GM18951 (cell line): Measurements from ENCODE around the gene EIF6.
"Not testable (repeated sequence)": the region's sequence is repeated elsewhere in the genome, so short reads cannot be mapped to it uniquely, and the experiment has no call there.

ENCODE experiments used
- POLR2A ChIP-seq: IDR thresholded peaks from 4 replicates; pipeline ENCODE4 v1.6.1; 2011; ENCODE audit warnings: mild to moderate bottlenecking; ENCODE audit not compliant: insufficient read length, insufficient read depth; ENCODE audit errors: extremely low read depth
- in situ Hi-C: fragments of 300-500 bp; cut with MboI; formaldehyde crosslinking; loops from one replicate; pipeline ENCODE4 v1.12.0; 2022; ENCODE audit warnings: low sequenced_read_pairs, mixed read lengths, inconsistent platforms; ENCODE audit not compliant: unreplicated experiment

The EIF6 gene

GRCh38 chr20:35275741-35276251, 8.8 kb downstream of the EIF6 start:
- no peak for TF ChIP-seq POLR2A
- in situ Hi-C loops: no loop called here

- in situ Hi-C loops: no loop called here
- peak; percentile 18 for TF ChIP-seq POLR2A
Observed at GRCh38 chr20:35274172-35275092, 10.1 kb downstream of the EIF6 start.

GRCh38 chr20:35273449-35274171, 11.0 kb downstream of the EIF6 start:
- no peak for TF ChIP-seq POLR2A
- in situ Hi-C loops: no loop called here

- in situ Hi-C loops: no loop called here
- TF ChIP-seq POLR2A: no peak
Observed at GRCh38 chr20:35271904-35272303, 12.7 kb downstream of the EIF6 start.

GRCh38 chr20:35271073-35271882, 13.3 kb downstream of the EIF6 start:
- TF ChIP-seq POLR2A: no peak
- in situ Hi-C loops: no loop called here

GRCh38 chr20:35270021-35270902, 14.3 kb downstream of the EIF6 start:
- in situ Hi-C loops: no loop called here
- TF ChIP-seq POLR2A: no peak

GRCh38 chr20:35269055-35269781, 15.4 kb downstream of the EIF6 start:
- TF ChIP-seq POLR2A: no peak
- in situ Hi-C loops: no loop called here

- in situ Hi-C loops: no loop called here
- no peak for TF ChIP-seq POLR2A
Observed at GRCh38 chr20:35267092-35267491, 17.5 kb downstream of the EIF6 start.

GRCh38 chr20:35264755-35265154, 19.8 kb downstream of the EIF6 start:
- in situ Hi-C loops: no loop called here
- no peak for TF ChIP-seq POLR2A

GRCh38 chr20:35263532-35264341, 20.8 kb downstream of the EIF6 start:
- in situ Hi-C loops: no loop called here
- no peak for TF ChIP-seq POLR2A

GRCh38 chr20:35262731-35263531, 21.6 kb downstream of the EIF6 start:
- in situ Hi-C loops: not testable (repeated sequence)

GRCh38 chr20:35262321-35262720, 22.3 kb downstream of the EIF6 start:
- in situ Hi-C loops: not testable (repeated sequence)
